ENCODE results near the gene ELAVL2. TPM values are rescaled to one million over a fixed set of nuclear protein-coding genes. Genes with fewer than 3 reads are reported as not detected.

Gene ELAVL2
- total RNA-seq, 4 donors from 2014 or later: under 0.01 to 1.4 (median 0.84) TPM

DNA sequence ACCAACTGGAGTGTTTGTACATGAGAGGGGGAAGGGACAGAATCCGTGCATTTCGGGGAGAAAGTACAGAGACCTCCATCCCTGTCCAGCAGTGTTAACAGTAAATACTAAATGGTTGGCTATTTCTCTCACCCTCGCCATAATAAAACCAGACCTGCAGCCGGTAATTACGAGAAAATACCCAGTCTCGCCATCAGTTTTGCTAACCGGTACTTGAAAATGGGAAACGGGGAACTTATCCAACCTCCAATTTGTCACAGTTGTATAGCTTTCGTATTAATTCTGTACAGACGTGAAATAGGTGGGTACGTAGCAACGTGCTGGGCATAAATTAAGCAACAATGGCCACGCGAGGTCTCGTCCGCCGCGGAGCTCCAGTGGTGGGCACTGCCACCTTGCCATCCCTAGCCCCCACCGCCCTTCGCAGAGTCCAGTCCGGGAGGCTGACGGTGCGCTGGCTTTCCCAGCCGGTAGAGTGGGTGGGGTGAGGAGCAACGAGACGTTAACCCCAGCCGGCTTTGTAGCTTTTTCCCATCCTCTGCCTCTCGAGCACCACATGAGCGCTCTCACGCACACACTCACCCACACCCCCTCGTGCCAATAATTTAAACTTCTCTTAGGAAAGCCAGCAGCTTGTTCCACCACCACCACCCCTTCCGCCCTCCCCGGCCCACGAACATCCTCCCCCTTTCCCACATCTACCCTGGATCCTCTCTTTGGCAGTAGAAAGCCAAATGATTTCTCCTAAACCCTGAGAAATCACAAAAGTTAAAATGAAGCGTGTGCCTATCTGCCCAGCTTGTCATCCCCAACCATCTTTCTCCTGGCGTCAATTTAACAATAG is 1.8 kb downstream of the ELAVL2 start:
- H3K9me3 ChIP-seq: no peaks in the 10 kb centered on the region
- WGBS: 6% methylated on average over 26 of the region's 36 CpGs
- H3K4me3 ChIP-seq: peak overlapping the region; percentile 39 to 48 (median 44)
- peaks cover 2 to 96% (median 68%) of the 10 kb centered on the region in 4 donors for H3K27me3 ChIP-seq
- H3K4me1 ChIP-seq: peaks cover 29 to 53% (median 48%) of the 10 kb centered on the region in 4 donors
- TF ChIP-seq, protein P1, sequence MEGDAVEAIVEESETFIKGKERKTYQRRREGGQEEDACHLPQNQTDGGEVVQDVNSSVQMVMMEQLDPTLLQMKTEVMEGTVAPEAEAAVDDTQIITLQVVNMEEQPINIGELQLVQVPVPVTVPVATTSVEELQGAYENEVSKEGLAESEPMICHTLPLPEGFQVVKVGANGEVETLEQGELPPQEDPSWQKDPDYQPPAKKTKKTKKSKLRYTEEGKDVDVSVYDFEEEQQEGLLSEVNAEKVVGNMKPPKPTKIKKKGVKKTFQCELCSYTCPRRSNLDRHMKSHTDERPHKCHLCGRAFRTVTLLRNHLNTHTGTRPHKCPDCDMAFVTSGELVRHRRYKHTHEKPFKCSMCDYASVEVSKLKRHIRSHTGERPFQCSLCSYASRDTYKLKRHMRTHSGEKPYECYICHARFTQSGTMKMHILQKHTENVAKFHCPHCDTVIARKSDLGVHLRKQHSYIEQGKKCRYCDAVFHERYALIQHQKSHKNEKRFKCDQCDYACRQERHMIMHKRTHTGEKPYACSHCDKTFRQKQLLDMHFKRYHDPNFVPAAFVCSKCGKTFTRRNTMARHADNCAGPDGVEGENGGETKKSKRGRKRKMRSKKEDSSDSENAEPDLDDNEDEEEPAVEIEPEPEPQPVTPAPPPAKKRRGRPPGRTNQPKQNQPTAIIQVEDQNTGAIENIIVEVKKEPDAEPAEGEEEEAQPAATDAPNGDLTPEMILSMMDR (IDR thresholded peaks at IDR 0.05): no peak
- no peak for TF ChIP-seq POLR2A (IDR thresholded peaks at IDR 0.05; ENCODE audit: low read depth)
- TF ChIP-seq POLR2AphosphoS5 (IDR thresholded peaks at IDR 0.05): no peak
- TF ChIP-seq EP300 (IDR thresholded peaks at IDR 0.05): no peak
- DNase-seq (ENCODE audit: extremely low spot score): no peak
- no peak overlapping the region for H3K27ac ChIP-seq (replicated peaks in 1 of 4)
- intact Hi-C loops (cut with DNase I): no loop called here
- H3K36me3 ChIP-seq: no peaks in the 10 kb centered on the region

GRCh38 chr9:23823269-23823668 is 2.8 kb downstream of the ELAVL2 start:
- no peak for DNase-seq (ENCODE audit: extremely low spot score)
- no peak overlapping the region for H3K4me3 ChIP-seq
- peaks cover 29 to 53% (median 48%) of the 10 kb centered on the region in 4 donors for H3K4me1 ChIP-seq
- H3K9me3 ChIP-seq: no peaks in the 10 kb centered on the region
- H3K27me3 ChIP-seq: peaks cover 2 to 94% (median 66%) of the 10 kb centered on the region in 4 donors
- WGBS: 43% methylated on average over 11 of the region's 11 CpGs
- TF ChIP-seq, protein P1 (IDR thresholded peaks at IDR 0.05): no peak
- TF ChIP-seq POLR2A (IDR thresholded peaks at IDR 0.05; ENCODE audit: low read depth) (no peak), POLR2AphosphoS5 (IDR thresholded peaks at IDR 0.05) (no peak), EP300 (IDR thresholded peaks at IDR 0.05) (no peak)
- intact Hi-C loops (cut with DNase I): no loop called here
- no peak overlapping the region for H3K27ac ChIP-seq (replicated peaks in 1 of 4)
- H3K36me3 ChIP-seq: no peaks in the 10 kb centered on the region

DNA sequence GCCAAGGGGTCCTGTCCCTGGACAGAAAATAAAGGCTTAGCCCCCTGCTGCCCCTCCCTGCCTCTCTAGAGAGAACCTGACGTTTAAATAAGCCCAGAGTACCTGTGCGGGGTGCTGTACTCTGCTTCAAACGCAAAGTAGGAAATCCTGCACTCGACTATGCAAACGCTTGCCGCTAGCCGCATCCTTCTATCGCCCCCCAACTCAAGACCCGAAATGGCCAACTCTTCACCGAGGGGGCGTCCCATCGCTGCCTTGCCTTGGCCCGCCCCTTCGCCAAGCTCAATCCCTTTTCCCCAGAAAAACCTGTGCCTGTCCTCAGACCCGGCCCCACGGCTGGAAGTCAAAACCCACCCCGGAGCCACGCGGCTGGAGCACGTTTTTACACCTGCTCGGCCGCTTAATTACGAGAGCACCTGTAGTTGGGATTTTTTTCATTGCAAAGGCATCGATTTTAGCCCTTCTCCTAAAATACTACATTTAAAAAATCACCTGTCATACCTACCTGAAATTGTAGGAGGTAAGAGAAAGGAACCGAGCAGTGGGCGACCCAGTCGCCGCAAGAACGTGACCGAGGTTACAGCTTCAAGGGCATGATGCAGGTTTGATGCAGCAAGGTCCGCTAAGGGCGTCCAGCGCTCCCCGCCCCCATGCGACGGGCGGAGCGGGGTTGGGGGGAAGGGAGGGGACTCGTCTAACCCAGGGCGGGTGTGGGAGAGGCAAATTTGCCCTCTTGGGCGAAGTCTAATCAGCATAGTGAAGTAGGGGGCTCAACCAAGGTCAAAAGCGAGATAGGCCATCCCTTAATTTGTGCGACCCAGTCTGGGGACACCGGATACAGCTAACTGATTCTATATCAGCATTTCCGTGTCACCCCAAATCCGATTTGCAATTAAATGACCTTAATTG is 3.5 kb downstream of the ELAVL2 start:
- peak overlapping the region; percentile 55 to 65 (median 58) for H3K4me3 ChIP-seq
- no peaks in the 10 kb centered on the region for H3K36me3 ChIP-seq
- TF ChIP-seq EP300 (IDR thresholded peaks at IDR 0.05) (no peak), POLR2A (IDR thresholded peaks at IDR 0.05; ENCODE audit: low read depth) (no peak), POLR2AphosphoS5 (IDR thresholded peaks at IDR 0.05) (no peak)
- TF ChIP-seq, protein P1 (IDR thresholded peaks at IDR 0.05): no peak
- no peak overlapping the region for H3K27ac ChIP-seq (replicated peaks in 1 of 4)
- peaks cover 29 to 53% (median 48%) of the 10 kb centered on the region in 4 donors for H3K4me1 ChIP-seq
- intact Hi-C loops (cut with DNase I): no loop called here
- H3K27me3 ChIP-seq: peaks cover 2 to 91% (median 59%) of the 10 kb centered on the region in 4 donors
- no peaks in the 10 kb centered on the region for H3K9me3 ChIP-seq
- no peak for DNase-seq (ENCODE audit: extremely low spot score)
- WGBS: 17% methylated on average over 46 of the region's 46 CpGs

GRCh38 chr9:23821375-23822181 is 4.5 kb downstream of the ELAVL2 start:
- Histone ChIP-seq H3K4me1 (peaks cover 29 to 51% (median 48%) of the 10 kb centered on the region in 4 donors), H3K9me3 (no peaks in the 10 kb centered on the region), H3K27ac (replicated peaks in 1 of 4) (no peak overlapping the region), H3K4me3 (peak overlapping the region; percentile 55 to 65 (median 58)), H3K27me3 (peaks cover 2 to 82% (median 58%) of the 10 kb centered on the region in 4 donors), H3K36me3 (no peaks in the 10 kb centered on the region)
- TF ChIP-seq, protein P1 (IDR thresholded peaks at IDR 0.05): no peak
- TF ChIP-seq POLR2AphosphoS5 (IDR thresholded peaks at IDR 0.05): no peak
- TF ChIP-seq POLR2A (IDR thresholded peaks at IDR 0.05; ENCODE audit: low read depth): no peak
- no peak for TF ChIP-seq EP300 (IDR thresholded peaks at IDR 0.05)
- intact Hi-C loops (cut with DNase I): no loop called here
- DNase-seq (ENCODE audit: extremely low spot score): no peak
- 5% methylated on average over 25 of the region's 97 CpGs for WGBS
